Measurements from ENCODE around the gene YIF1B. TPM values are rescaled to one million over a fixed set of nuclear protein-coding genes. Genes with fewer than 3 reads are reported as not detected.

YIF1B gene
- total RNA-seq, 4 donors from 2014 or later, result 14.2 to 36.4 (median 26.1) TPM

DNA sequence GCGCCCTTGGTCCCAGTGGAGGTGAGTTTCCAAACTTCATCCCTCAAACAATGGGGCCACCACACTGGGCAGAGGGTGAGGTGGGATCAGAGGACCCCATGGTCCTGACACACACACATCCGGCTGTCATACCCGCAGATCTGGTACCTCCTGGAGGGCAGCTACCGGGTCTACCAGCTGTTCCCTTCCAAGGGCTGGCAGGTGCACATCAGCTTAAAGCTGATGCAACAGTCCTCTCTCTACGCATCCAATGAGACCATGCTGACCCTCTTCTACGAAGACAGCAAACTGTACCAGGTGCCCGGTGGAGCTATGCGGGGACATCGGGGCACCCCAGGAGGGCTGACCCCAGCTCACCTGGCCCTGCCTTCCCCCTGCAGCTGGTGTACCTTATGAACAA lies 44.6 kb upstream of the YIF1B start:
- Histone ChIP-seq H3K9me3 (no peaks in the 10 kb centered on the region), H3K27ac (no peak overlapping the region), H3K36me3 (no peaks in the 10 kb centered on the region), H3K27me3 (peaks cover 19% of the 10 kb centered on the region), H3K4me3 (no peak overlapping the region), H3K4me1 (peaks cover 21% of the 10 kb centered on the region)
- no peak for TF ChIP-seq POLR2AphosphoS5 (IDR thresholded peaks at IDR 0.05)
- TF ChIP-seq, protein P1, sequence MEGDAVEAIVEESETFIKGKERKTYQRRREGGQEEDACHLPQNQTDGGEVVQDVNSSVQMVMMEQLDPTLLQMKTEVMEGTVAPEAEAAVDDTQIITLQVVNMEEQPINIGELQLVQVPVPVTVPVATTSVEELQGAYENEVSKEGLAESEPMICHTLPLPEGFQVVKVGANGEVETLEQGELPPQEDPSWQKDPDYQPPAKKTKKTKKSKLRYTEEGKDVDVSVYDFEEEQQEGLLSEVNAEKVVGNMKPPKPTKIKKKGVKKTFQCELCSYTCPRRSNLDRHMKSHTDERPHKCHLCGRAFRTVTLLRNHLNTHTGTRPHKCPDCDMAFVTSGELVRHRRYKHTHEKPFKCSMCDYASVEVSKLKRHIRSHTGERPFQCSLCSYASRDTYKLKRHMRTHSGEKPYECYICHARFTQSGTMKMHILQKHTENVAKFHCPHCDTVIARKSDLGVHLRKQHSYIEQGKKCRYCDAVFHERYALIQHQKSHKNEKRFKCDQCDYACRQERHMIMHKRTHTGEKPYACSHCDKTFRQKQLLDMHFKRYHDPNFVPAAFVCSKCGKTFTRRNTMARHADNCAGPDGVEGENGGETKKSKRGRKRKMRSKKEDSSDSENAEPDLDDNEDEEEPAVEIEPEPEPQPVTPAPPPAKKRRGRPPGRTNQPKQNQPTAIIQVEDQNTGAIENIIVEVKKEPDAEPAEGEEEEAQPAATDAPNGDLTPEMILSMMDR (IDR thresholded peaks at IDR 0.05), result no peak
- no peak for TF ChIP-seq POLR2A (IDR thresholded peaks at IDR 0.05)
- TF ChIP-seq EP300 (IDR thresholded peaks at IDR 0.05), result no peak
- 92% methylated on average over 1 of the region's 9 CpGs for WGBS
- no peak for DNase-seq (ENCODE audit: low spot score in 2 of 2)

DNA sequence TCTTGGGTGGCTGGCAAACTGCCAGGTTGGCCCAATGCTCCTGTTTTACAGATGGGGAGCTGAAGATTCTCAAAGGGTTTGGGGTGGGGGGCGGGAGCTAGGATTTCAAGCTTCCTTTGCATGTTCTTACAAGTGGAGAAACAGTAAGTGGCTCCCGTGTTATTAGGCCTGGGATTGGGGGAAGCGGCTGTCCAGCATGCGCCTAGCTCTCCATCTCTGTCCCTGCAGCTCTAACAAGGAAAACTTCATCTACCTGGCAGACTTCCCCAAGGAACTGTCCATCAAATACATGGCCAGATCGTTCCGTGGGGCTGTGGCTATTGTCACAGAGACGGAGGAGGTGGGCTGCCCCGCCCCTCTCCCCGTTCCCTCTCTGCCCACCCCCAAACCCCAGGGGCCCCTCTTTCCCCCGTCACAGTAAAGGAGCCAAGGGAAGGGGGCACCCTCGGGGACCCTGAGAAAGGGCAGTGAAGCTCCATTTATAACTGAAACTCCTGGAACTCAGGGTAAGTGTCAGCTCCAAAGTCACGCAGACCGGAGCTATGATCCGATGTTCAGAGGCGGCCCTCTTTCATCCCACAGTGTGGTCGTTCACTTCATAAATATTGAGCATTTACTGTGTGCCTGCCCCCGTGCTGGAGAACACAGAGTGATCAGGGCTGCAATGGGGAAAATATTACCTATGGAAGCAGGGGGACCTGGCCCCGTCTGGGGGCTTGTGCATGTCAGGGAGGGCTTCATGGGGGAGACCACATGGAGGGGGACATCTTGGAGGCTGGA lies 43.7 kb upstream of the YIF1B start:
- TF ChIP-seq POLR2A (IDR thresholded peaks at IDR 0.05) (no peak), POLR2AphosphoS5 (IDR thresholded peaks at IDR 0.05) (no peak), EP300 (IDR thresholded peaks at IDR 0.05) (no peak)
- TF ChIP-seq, protein P1 (IDR thresholded peaks at IDR 0.05), result no peak
- DNase-seq (ENCODE audit: low spot score in 2 of 2), result no peak
- no peak overlapping the region for H3K4me3 ChIP-seq
- H3K4me1 ChIP-seq, result peaks cover 21% of the 10 kb centered on the region
- H3K36me3 ChIP-seq, result no peaks in the 10 kb centered on the region
- H3K9me3 ChIP-seq, result no peaks in the 10 kb centered on the region
- WGBS, result 33% methylated on average over 13 of the region's 18 CpGs
- no peak overlapping the region for H3K27ac ChIP-seq
- peaks cover 19% of the 10 kb centered on the region for H3K27me3 ChIP-seq

DNA sequence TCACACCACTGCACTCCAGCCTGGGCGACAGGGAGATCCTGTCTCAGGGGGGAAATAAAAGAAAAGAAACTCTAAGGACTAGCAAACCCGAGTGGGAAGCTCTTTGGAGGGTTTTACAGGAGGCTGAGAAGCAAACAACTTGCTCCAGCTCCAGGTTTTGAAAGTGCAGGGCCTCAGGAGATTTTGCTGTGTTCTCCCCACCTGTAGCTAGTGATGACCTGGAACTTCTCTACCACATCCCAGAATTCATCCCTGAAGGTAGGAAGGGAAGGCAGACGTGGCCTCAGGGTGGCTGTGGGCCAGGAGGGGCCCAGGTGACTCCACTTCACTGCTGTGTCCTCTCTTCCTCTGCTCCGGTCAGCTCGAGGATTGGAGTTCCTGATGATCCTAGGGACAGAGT lies 42.3 kb upstream of the YIF1B start:
- Histone ChIP-seq H3K27me3 (peaks cover 19% of the 10 kb centered on the region), H3K36me3 (no peaks in the 10 kb centered on the region), H3K27ac (no peak overlapping the region), H3K9me3 (no peaks in the 10 kb centered on the region), H3K4me1 (peaks cover 19% of the 10 kb centered on the region), H3K4me3 (no peak overlapping the region)
- TF ChIP-seq, protein P1 (IDR thresholded peaks at IDR 0.05), result no peak
- TF ChIP-seq POLR2A (IDR thresholded peaks at IDR 0.05), result no peak
- no peak for DNase-seq (ENCODE audit: low spot score in 2 of 2)
- WGBS, result 40% methylated on average over 3 of the region's 5 CpGs

DNA sequence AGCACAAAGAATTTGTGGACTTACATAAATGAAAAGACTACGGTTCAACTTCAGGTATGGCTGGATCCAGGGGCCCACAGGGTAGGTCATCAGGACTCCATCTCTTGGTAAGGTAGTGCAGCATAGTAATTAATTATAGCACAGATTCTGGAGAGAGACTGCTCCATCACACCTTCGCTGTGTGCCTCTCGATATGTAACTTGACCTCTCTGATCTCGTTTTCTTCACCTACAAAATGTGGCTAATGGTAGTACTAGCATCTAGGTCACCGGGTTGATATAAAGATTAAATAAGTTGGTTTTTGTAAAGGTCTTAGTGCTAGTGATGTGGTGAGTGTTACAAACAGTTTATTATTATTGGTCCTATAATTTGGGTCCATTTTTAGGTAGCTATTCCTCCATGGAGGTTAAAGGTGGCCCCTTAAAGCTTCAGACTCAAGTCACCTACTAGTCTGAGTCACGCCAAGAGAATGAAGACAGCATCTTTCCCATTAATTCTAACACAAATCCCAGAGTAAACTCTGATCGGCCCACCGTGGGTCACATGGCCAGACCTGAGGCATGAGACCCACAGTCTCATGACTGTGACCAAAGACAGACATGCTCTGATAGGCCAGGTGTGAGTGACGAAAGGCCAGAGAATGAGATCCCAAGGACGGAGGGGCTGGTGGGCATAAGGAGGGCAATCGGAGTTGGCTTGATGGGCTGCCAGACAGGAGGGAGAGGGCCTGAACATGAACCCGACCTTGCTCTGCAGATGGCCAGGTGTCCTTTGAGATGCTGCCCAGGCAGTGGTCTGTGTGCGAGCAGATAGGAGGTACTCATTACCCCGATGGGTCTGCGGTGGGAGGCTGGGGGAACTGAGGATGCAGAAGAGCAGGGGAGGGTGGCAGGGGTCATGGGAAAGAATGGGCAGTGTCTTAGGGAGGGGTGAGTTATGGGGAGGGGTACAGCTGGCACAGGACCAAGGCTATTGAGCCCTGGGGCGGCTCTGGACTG lies 40.3 kb upstream of the YIF1B start:
- peaks cover under 1% of the 10 kb centered on the region for H3K4me1 ChIP-seq
- H3K36me3 ChIP-seq, result no peaks in the 10 kb centered on the region
- DNase-seq (ENCODE audit: low spot score in 2 of 2), result no peak
- no peaks in the 10 kb centered on the region for H3K9me3 ChIP-seq
- peaks cover 17% of the 10 kb centered on the region for H3K27me3 ChIP-seq
- TF ChIP-seq POLR2AphosphoS5 (IDR thresholded peaks at IDR 0.05) (no peak), POLR2A (IDR thresholded peaks at IDR 0.05) (no peak)
- H3K27ac ChIP-seq, result no peak overlapping the region
- WGBS, result 81% methylated on average over 16 of the region's 16 CpGs
- no peak overlapping the region for H3K4me3 ChIP-seq

DNA sequence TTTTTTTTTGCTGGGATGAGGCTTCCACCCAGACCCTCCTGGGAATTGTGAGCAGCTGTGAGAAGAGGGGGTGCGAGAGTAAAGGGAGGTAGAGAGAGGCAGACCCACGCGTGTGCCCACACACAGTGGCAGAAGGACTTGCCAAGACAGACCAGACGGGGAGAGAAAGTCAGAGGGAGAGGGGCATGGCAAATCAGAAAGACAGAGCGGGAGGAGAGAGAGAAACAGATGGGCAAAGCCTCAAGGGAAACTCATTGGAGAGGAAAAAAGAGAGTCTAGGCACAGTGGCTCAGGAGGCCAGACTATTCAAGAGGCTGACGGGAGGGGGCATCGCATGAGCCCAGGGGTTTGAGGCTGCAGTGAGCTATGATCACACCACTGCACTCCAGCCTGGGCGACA lies 36.9 kb upstream of the YIF1B start:
- Histone ChIP-seq H3K36me3 (no peaks in the 10 kb centered on the region), H3K4me1 (no peaks in the 10 kb centered on the region), H3K4me3 (no peak overlapping the region), H3K27ac (no peak overlapping the region), H3K9me3 (no peaks in the 10 kb centered on the region), H3K27me3 (no peaks in the 10 kb centered on the region)
- 58% methylated on average over 8 of the region's 8 CpGs for WGBS
- TF ChIP-seq, protein P1 (IDR thresholded peaks at IDR 0.05), result no peak
- no peak for TF ChIP-seq POLR2A (IDR thresholded peaks at IDR 0.05)
- no peak for TF ChIP-seq EP300 (IDR thresholded peaks at IDR 0.05)
- no peak for TF ChIP-seq POLR2AphosphoS5 (IDR thresholded peaks at IDR 0.05)
- no peak for DNase-seq (ENCODE audit: low spot score in 2 of 2)
